OCI-M2 (cell line): ENCODE data around the gene DBX1.
"Not testable (repeated sequence)": the region's sequence is repeated elsewhere in the genome, so short reads cannot be mapped to it uniquely, and the experiment has no call there.

ENCODE experiments used
- DNase-seq: peaks from one replicate; lab custom pipeline; 2025; ENCODE audit not compliant: unreplicated experiment; lab: John Stamatoyannopoulos, UW

DBX1 gene

GRCh38 chr11:20160425-20161229, at the start of gene DBX1:
TSS of gene DBX1 (minus strand) at chr11:20160475. CDS start at chr11:20160324, 151 bp downstream.
- DNase-seq = no peak

- DNase-seq = no peak
Measured at GRCh38 chr11:20208622-20209111, 48.4 kb upstream of the DBX1 start.

- DNase-seq = no peak
Measured at GRCh38 chr11:20207781-20208621, 47.7 kb upstream of the DBX1 start.

GRCh38 chr11:20205807-20206206, 45.5 kb upstream of the DBX1 start:
- no peak for DNase-seq

GRCh38 chr11:20204681-20205080, 44.4 kb upstream of the DBX1 start:
- DNase-seq = no peak

GRCh38 chr11:20203831-20204230, 43.6 kb upstream of the DBX1 start:
- no peak for DNase-seq

GRCh38 chr11:20201231-20201630, 41.0 kb upstream of the DBX1 start:
- DNase-seq = no peak

GRCh38 chr11:20200331-20200955, 40.2 kb upstream of the DBX1 start:
- DNase-seq = not testable (repeated sequence)

GRCh38 chr11:20197881-20198280, 37.6 kb upstream of the DBX1 start:
- no peak for DNase-seq

GRCh38 chr11:20194470-20194869, 34.2 kb upstream of the DBX1 start:
- no peak for DNase-seq

- DNase-seq = no peak
Measured at GRCh38 chr11:20193307-20193706, 33.0 kb upstream of the DBX1 start.

- DNase-seq = no peak
Measured at GRCh38 chr11:20192641-20193040, 32.4 kb upstream of the DBX1 start.

- no peak for DNase-seq
Measured at GRCh38 chr11:20192151-20192550, 31.9 kb upstream of the DBX1 start.

GRCh38 chr11:20178976-20179375, 18.7 kb upstream of the DBX1 start:
- no peak for DNase-seq

- no peak for DNase-seq
Measured at GRCh38 chr11:20177136-20177535, 16.9 kb upstream of the DBX1 start.

- no peak for DNase-seq
Measured at GRCh38 chr11:20172721-20173447, 12.6 kb upstream of the DBX1 start.

GRCh38 chr11:20163783-20164481, 3.7 kb upstream of the DBX1 start:
- DNase-seq = no peak

GRCh38 chr11:20162824-20163782, 2.8 kb upstream of the DBX1 start:
- no peak for DNase-seq
